Measurements from ENCODE around the gene ZNF789.
A peak's percentile ranks its signal among the peaks of the same experiment; 100 is the strongest.

The ZNF789 gene

GRCh38 chr7:99489235-99489634 lies 16.5 kb downstream of the ZNF789 start:
- no peak for DNase-seq (ENCODE audit: low read depth, low spot score)
- TF ChIP-seq, protein P1, sequence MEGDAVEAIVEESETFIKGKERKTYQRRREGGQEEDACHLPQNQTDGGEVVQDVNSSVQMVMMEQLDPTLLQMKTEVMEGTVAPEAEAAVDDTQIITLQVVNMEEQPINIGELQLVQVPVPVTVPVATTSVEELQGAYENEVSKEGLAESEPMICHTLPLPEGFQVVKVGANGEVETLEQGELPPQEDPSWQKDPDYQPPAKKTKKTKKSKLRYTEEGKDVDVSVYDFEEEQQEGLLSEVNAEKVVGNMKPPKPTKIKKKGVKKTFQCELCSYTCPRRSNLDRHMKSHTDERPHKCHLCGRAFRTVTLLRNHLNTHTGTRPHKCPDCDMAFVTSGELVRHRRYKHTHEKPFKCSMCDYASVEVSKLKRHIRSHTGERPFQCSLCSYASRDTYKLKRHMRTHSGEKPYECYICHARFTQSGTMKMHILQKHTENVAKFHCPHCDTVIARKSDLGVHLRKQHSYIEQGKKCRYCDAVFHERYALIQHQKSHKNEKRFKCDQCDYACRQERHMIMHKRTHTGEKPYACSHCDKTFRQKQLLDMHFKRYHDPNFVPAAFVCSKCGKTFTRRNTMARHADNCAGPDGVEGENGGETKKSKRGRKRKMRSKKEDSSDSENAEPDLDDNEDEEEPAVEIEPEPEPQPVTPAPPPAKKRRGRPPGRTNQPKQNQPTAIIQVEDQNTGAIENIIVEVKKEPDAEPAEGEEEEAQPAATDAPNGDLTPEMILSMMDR (IDR thresholded peaks at IDR 0.05; ENCODE audit: low read depth, low read length) = no peak
- in situ Hi-C loops (cut with HindIII; ENCODE audit: low sequenced_read_pairs) = no loop called here
- H3K4me3 ChIP-seq (ENCODE audit: low read depth, low read length) = no peak overlapping the region

GRCh38 chr7:99490878-99491277 lies 18.2 kb downstream of the ZNF789 start:
- no peak for DNase-seq (ENCODE audit: low read depth, low spot score)
- no peak overlapping the region for H3K4me3 ChIP-seq (ENCODE audit: low read depth, low read length)
- in situ Hi-C loops (cut with HindIII; ENCODE audit: low sequenced_read_pairs) = no loop called here
- TF ChIP-seq, protein P1 (IDR thresholded peaks at IDR 0.05; ENCODE audit: low read depth, low read length) = no peak

- in situ Hi-C loops (cut with HindIII; ENCODE audit: low sequenced_read_pairs) = no loop called here
- no peak for DNase-seq (ENCODE audit: low read depth, low spot score)
- TF ChIP-seq, protein P1 (IDR thresholded peaks at IDR 0.05; ENCODE audit: low read depth, low read length) = no peak
- H3K4me3 ChIP-seq (ENCODE audit: low read depth, low read length) = no peak overlapping the region
These were observed 21.1 kb downstream of the ZNF789 start for GRCh38 chr7:99493823-99494222.

DNA sequence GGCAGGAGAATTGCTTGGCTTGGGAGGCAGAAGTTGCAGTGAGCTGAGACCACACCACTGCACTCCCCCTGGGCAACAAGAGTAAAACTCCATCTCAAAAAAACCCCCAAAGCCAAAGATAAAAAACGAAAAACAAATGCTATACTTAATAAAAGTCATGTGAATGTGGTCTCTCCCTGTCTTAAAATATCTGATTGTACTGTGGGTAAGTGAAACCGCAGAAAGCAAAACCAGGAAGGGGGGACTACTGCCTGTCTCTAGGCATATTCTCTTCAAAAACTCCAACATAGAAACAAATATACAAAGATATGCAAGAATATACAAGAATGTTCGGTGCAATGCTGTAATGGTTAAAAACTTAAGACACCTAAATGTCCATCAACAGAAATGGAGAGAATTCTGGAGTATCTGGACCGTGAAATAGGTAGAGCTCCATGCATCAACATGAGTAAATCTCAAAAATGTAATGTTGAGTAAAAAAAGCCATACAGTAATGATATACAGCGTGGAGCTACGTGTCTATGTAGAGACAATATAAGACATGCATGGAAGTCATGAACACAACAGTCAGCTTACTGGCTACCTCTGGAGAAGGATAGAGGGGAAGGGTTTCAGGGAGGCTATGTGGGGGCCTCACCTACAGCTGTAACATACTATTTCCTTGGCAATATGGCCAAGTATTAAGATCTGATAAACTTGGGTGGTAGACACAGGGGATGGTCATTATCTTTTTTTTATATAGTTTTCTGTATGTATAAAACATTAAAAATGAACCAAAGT lies 25.3 kb downstream of the ZNF789 start:
- TF ChIP-seq, protein P1 (IDR thresholded peaks at IDR 0.05; ENCODE audit: low read depth, low read length) = no peak
- in situ Hi-C loops (cut with HindIII; ENCODE audit: low sequenced_read_pairs) = no loop called here
- peak overlapping the region; percentile 99 for H3K4me3 ChIP-seq (ENCODE audit: low read depth, low read length)
- DNase-seq (ENCODE audit: low read depth, low spot score) = no peak

- in situ Hi-C loops (cut with HindIII; ENCODE audit: low sequenced_read_pairs) = no loop called here
- DNase-seq (ENCODE audit: low read depth, low spot score) = no peak
- TF ChIP-seq, protein P1 (IDR thresholded peaks at IDR 0.05; ENCODE audit: low read depth, low read length) = no peak
- H3K4me3 ChIP-seq (ENCODE audit: low read depth, low read length) = peak overlapping the region; percentile 99
These were observed 25.9 kb downstream of the ZNF789 start for GRCh38 chr7:99498546-99498944.

- TF ChIP-seq, protein P1 (IDR thresholded peaks at IDR 0.05; ENCODE audit: low read depth, low read length) = no peak
- DNase-seq (ENCODE audit: low read depth, low spot score) = peak; percentile 4
- H3K4me3 ChIP-seq (ENCODE audit: low read depth, low read length) = peak overlapping the region; percentile 99
- in situ Hi-C loops (cut with HindIII; ENCODE audit: low sequenced_read_pairs) = no loop called here
These were observed 26.7 kb downstream of the ZNF789 start for GRCh38 chr7:99499371-99499720.
